ENCODE data around the gene FTSJ3.
A peak's percentile ranks its signal among the peaks of the same experiment; 100 is the strongest.

FTSJ3 gene

GRCh38 chr17:63834431-63835166 lies 7.1 kb upstream of the FTSJ3 start (continued):
- no peak for TF ChIP-seq ZNF148 (tag by site-specific recombination; IDR thresholded peaks at IDR 0.05; ENCODE audit: borderline replicate concordance)
- peak; percentile 53; the same call in 1 of the 2 replicates for TF ChIP-seq ZSCAN30 (tag by site-specific recombination; IDR thresholded peaks at IDR 0.05)
- TF ChIP-seq ZXDB (tag by site-specific recombination; IDR thresholded peaks at IDR 0.05) = no peak
- TF ChIP-seq WT1 (tag by site-specific recombination; IDR thresholded peaks at IDR 0.05) = no peak
- TF ChIP-seq ZNF433 (tag by site-specific recombination; IDR thresholded peaks at IDR 0.05; ENCODE audit: low read depth) = no peak
- TF ChIP-seq, protein P1, sequence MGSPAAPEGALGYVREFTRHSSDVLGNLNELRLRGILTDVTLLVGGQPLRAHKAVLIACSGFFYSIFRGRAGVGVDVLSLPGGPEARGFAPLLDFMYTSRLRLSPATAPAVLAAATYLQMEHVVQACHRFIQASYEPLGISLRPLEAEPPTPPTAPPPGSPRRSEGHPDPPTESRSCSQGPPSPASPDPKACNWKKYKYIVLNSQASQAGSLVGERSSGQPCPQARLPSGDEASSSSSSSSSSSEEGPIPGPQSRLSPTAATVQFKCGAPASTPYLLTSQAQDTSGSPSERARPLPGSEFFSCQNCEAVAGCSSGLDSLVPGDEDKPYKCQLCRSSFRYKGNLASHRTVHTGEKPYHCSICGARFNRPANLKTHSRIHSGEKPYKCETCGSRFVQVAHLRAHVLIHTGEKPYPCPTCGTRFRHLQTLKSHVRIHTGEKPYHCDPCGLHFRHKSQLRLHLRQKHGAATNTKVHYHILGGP (tag by site-specific recombination; IDR thresholded peaks at IDR 0.05) = no peak
- TF ChIP-seq ZNF350 (tag by site-specific recombination; IDR thresholded peaks at IDR 0.05) = no peak
- TF ChIP-seq PRDM10 (tag by site-specific recombination; IDR thresholded peaks at IDR 0.05) = peak; percentile 88
- no peak for TF ChIP-seq ZNF239 (tag by site-specific recombination; IDR thresholded peaks at IDR 0.05)
- peak; percentile 25; the same call in 1 of the 2 replicates for TF ChIP-seq SP7 (tag by site-specific recombination; IDR thresholded peaks at IDR 0.05)
- TF ChIP-seq ZNF76 (tag by site-specific recombination; IDR thresholded peaks at IDR 0.05; ENCODE audit: borderline replicate concordance, low read depth) = no peak
- TF ChIP-seq KLF16 (tag by site-specific recombination; IDR thresholded peaks at IDR 0.05) = no peak
- no peak for TF ChIP-seq ZNF214 (tag by site-specific recombination; IDR thresholded peaks at IDR 0.05; ENCODE audit: borderline replicate concordance)
- TF ChIP-seq ZIC2 (tag by site-specific recombination; IDR thresholded peaks at IDR 0.05) = no peak
- peak; percentile 22; the same call in 1 of the 2 replicates for TF ChIP-seq ZNF394 (tag by site-specific recombination; IDR thresholded peaks at IDR 0.05; ENCODE audit: borderline replicate concordance)
- no peak for TF ChIP-seq HOXD13 (CRISPR knock-in tag; IDR thresholded peaks at IDR 0.05; ENCODE audit: borderline replicate concordance)
- TF ChIP-seq TCF7L2 (IDR thresholded peaks at IDR 0.05; ENCODE audit: borderline replicate concordance, low read depth, low read length) = no peak
- no peak for TF ChIP-seq ZBTB10 (tag by site-specific recombination; IDR thresholded peaks at IDR 0.05)
- no peak for TF ChIP-seq BCL11A (tag by site-specific recombination; IDR thresholded peaks at IDR 0.05; ENCODE audit: low read depth)
- no peak for TF ChIP-seq ZNF341 (tag by site-specific recombination; IDR thresholded peaks at IDR 0.05; ENCODE audit: low read depth)
- TF ChIP-seq BCL11B (tag by site-specific recombination; IDR thresholded peaks at IDR 0.05; ENCODE audit: low read depth) = no peak
- no peak for TF ChIP-seq ZNF449 (tag by site-specific recombination; IDR thresholded peaks at IDR 0.05)
- TF ChIP-seq GLI4 (tag by site-specific recombination; IDR thresholded peaks at IDR 0.05) = no peak
- no peak for TF ChIP-seq ZNF266 (tag by site-specific recombination; IDR thresholded peaks at IDR 0.05; ENCODE audit: low read depth)
- TF ChIP-seq ZNF48 (tag by site-specific recombination; IDR thresholded peaks at IDR 0.05) = no peak
- no peak for TF ChIP-seq ZNF114 (tag by site-specific recombination; IDR thresholded peaks at IDR 0.05)
- no peak for TF ChIP-seq ZNF404 (tag by site-specific recombination; IDR thresholded peaks at IDR 0.05)
- no peak for TF ChIP-seq ZNF747 (tag by site-specific recombination; IDR thresholded peaks at IDR 0.05)

All from HEK293 (cell line).